ENCODE data around the gene BHLHE23. TPM values are rescaled to one million over a fixed set of nuclear protein-coding genes. Genes with fewer than 3 reads are reported as not detected.

BHLHE23 gene
- total RNA-seq, 1 experiment from 2014 or later = not detected

- intact Hi-C loops (cut with micrococcal nuclease; ENCODE audit: unreplicated experiment) = no loop called here
- H3K4me3 ChIP-seq = no peak overlapping the region
- no peak overlapping the region for H2AFZ ChIP-seq
- H3K4me2 ChIP-seq = no peak overlapping the region
- no peaks in the 10 kb centered on the region for H4K20me1 ChIP-seq (ENCODE audit: insufficient read depth)
- no peaks in the 10 kb centered on the region for H3K9me3 ChIP-seq (ENCODE audit: insufficient read depth, low read depth)
- DNase-seq = no peak
- POLR2A ChIA-PET (ENCODE audit: unreplicated experiment) = no interaction called here
- CTCF ChIA-PET = interaction anchor here (0.6 kb wide), 1 partner anchor 152 kb away, joined by 3 read pairs; no protein-coding TSS in a partner anchor
- no peak overlapping the region for H3K27ac ChIP-seq
- BruUV-seq (replicated peaks) = no TSS peak
- no peaks in the 10 kb centered on the region for H3F3A ChIP-seq (ENCODE audit: insufficient read depth, low read depth)
- H3K27me3 ChIP-seq (ENCODE audit: insufficient read depth, low read depth) = peaks cover 85% of the 10 kb centered on the region
- no peaks in the 10 kb centered on the region for H3K4me1 ChIP-seq (replicated peaks; ENCODE audit: insufficient read depth)
- no peaks in the 10 kb centered on the region for H3K79me2 ChIP-seq (ENCODE audit: low read depth)
- no peak for TF ChIP-seq EZH2 (IDR thresholded peaks at IDR 0.05; ENCODE audit: low read depth)
- TF ChIP-seq, protein P1, sequence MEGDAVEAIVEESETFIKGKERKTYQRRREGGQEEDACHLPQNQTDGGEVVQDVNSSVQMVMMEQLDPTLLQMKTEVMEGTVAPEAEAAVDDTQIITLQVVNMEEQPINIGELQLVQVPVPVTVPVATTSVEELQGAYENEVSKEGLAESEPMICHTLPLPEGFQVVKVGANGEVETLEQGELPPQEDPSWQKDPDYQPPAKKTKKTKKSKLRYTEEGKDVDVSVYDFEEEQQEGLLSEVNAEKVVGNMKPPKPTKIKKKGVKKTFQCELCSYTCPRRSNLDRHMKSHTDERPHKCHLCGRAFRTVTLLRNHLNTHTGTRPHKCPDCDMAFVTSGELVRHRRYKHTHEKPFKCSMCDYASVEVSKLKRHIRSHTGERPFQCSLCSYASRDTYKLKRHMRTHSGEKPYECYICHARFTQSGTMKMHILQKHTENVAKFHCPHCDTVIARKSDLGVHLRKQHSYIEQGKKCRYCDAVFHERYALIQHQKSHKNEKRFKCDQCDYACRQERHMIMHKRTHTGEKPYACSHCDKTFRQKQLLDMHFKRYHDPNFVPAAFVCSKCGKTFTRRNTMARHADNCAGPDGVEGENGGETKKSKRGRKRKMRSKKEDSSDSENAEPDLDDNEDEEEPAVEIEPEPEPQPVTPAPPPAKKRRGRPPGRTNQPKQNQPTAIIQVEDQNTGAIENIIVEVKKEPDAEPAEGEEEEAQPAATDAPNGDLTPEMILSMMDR (conservative IDR thresholded peaks at IDR 0.05) = no peak
- no peaks in the 10 kb centered on the region for H3K9me2 ChIP-seq (ENCODE audit: insufficient read depth)
- H3K36me3 ChIP-seq (ENCODE audit: low read depth) = no peaks in the 10 kb centered on the region
Measured at GRCh38 chr20:63027221-63027921, 20.6 kb upstream of the BHLHE23 start.

GRCh38 chr20:63026582-63027165 lies 19.9 kb upstream of the BHLHE23 start:
- Histone ChIP-seq H3K9me3 (ENCODE audit: insufficient read depth, low read depth) (no peaks in the 10 kb centered on the region), H3K27me3 (ENCODE audit: insufficient read depth, low read depth) (peaks cover 85% of the 10 kb centered on the region), H3K27ac (no peak overlapping the region), H3K9me2 (ENCODE audit: insufficient read depth) (no peaks in the 10 kb centered on the region), H3K36me3 (ENCODE audit: low read depth) (no peaks in the 10 kb centered on the region), H3K4me3 (no peak overlapping the region), H3K4me1 (replicated peaks; ENCODE audit: insufficient read depth) (no peaks in the 10 kb centered on the region), H2AFZ (no peak overlapping the region), H3K79me2 (ENCODE audit: low read depth) (no peaks in the 10 kb centered on the region), H3K4me2 (no peak overlapping the region), H4K20me1 (ENCODE audit: insufficient read depth) (no peaks in the 10 kb centered on the region), H3F3A (ENCODE audit: insufficient read depth, low read depth) (no peaks in the 10 kb centered on the region)
- ChIA-PET POLR2A (ENCODE audit: unreplicated experiment) (no interaction called here), CTCF (no interaction called here)
- TF ChIP-seq, protein P1 (conservative IDR thresholded peaks at IDR 0.05) = no peak
- no peak for TF ChIP-seq EZH2 (IDR thresholded peaks at IDR 0.05; ENCODE audit: low read depth)
- intact Hi-C loops (cut with micrococcal nuclease; ENCODE audit: unreplicated experiment) = no loop called here
- DNase-seq = no peak
- BruUV-seq (replicated peaks) = no TSS peak

- Histone ChIP-seq H3K27ac (no peak overlapping the region), H4K20me1 (ENCODE audit: insufficient read depth) (no peaks in the 10 kb centered on the region), H3K27me3 (ENCODE audit: insufficient read depth, low read depth) (peaks cover 85% of the 10 kb centered on the region), H3F3A (ENCODE audit: insufficient read depth, low read depth) (no peaks in the 10 kb centered on the region), H3K4me1 (replicated peaks; ENCODE audit: insufficient read depth) (no peaks in the 10 kb centered on the region), H3K9me3 (ENCODE audit: insufficient read depth, low read depth) (no peaks in the 10 kb centered on the region), H3K36me3 (ENCODE audit: low read depth) (no peaks in the 10 kb centered on the region), H3K4me2 (no peak overlapping the region), H3K79me2 (ENCODE audit: low read depth) (no peaks in the 10 kb centered on the region), H3K4me3 (no peak overlapping the region), H3K9me2 (ENCODE audit: insufficient read depth) (no peaks in the 10 kb centered on the region), H2AFZ (no peak overlapping the region)
- BruUV-seq (replicated peaks) = no TSS peak
- intact Hi-C loops (cut with micrococcal nuclease; ENCODE audit: unreplicated experiment) = no loop called here
- DNase-seq = no peak
- TF ChIP-seq, protein P1 (conservative IDR thresholded peaks at IDR 0.05) = no peak
- TF ChIP-seq EZH2 (IDR thresholded peaks at IDR 0.05; ENCODE audit: low read depth) = no peak
- POLR2A ChIA-PET (ENCODE audit: unreplicated experiment) = no interaction called here
- CTCF ChIA-PET = no interaction called here
Measured at GRCh38 chr20:63025534-63026331, 19.0 kb upstream of the BHLHE23 start.

All from PC-9 (cell line).